ENCODE data around the gene ADAMTSL3.
A peak's percentile ranks its signal among the peaks of the same experiment; 100 is the strongest.

The ADAMTSL3 gene

GRCh38 chr15:83922649-83923294, 268.8 kb downstream of the ADAMTSL3 start:
- no peak for DNase-seq (ENCODE audit: low read depth)
- H3K4me3 ChIP-seq (ENCODE audit: low read depth, low read length): no peak overlapping the region
- TF ChIP-seq CTCF (IDR thresholded peaks at IDR 0.05; ENCODE audit: insufficient read depth, low read depth, low read length, missing control alignments): no peak

- TF ChIP-seq CTCF (IDR thresholded peaks at IDR 0.05; ENCODE audit: insufficient read depth, low read depth, low read length, missing control alignments): no peak
- DNase-seq (ENCODE audit: low read depth): no peak
- H3K4me3 ChIP-seq (ENCODE audit: low read depth, low read length): no peak overlapping the region
Observed at GRCh38 chr15:83926116-83926515, 272.2 kb downstream of the ADAMTSL3 start.

GRCh38 chr15:83927704-83928391, 273.9 kb downstream of the ADAMTSL3 start:
- no peak for TF ChIP-seq CTCF (IDR thresholded peaks at IDR 0.05; ENCODE audit: insufficient read depth, low read depth, low read length, missing control alignments)
- DNase-seq (ENCODE audit: low read depth): peak; percentile 72
- peak overlapping the region; percentile 51 for H3K4me3 ChIP-seq (ENCODE audit: low read depth, low read length)

GRCh38 chr15:83928392-83928734, 274.4 kb downstream of the ADAMTSL3 start:
- no peak for TF ChIP-seq CTCF (IDR thresholded peaks at IDR 0.05; ENCODE audit: insufficient read depth, low read depth, low read length, missing control alignments)
- DNase-seq (ENCODE audit: low read depth): peak; percentile 87

GRCh38 chr15:83928878-83929418, 275.0 kb downstream of the ADAMTSL3 start:
- peak overlapping the region; percentile 48 for H3K4me3 ChIP-seq (ENCODE audit: low read depth, low read length)
- DNase-seq (ENCODE audit: low read depth): peak; percentile 79

More at GRCh38 chr15:83928392-83928734, 274.4 kb downstream of the ADAMTSL3 start:
- peak overlapping the region; percentile 51 for H3K4me3 ChIP-seq (ENCODE audit: low read depth, low read length)

GRCh38 chr15:83929619-83930018, 275.7 kb downstream of the ADAMTSL3 start:
- peak; percentile 21 for DNase-seq (ENCODE audit: low read depth)
- TF ChIP-seq CTCF (IDR thresholded peaks at IDR 0.05; ENCODE audit: insufficient read depth, low read depth, low read length, missing control alignments): no peak
- peak overlapping the region; percentile 48 for H3K4me3 ChIP-seq (ENCODE audit: low read depth, low read length)

More at GRCh38 chr15:83928878-83929418, 275.0 kb downstream of the ADAMTSL3 start:
- TF ChIP-seq CTCF (IDR thresholded peaks at IDR 0.05; ENCODE audit: insufficient read depth, low read depth, low read length, missing control alignments): no peak
